Measurements from ENCODE around the gene POLG.

Gene POLG

GRCh38 chr15:89317186-89317720, 17.4 kb downstream of the POLG start:
- Mint-ChIP-seq H3K4me1 (peaks cover 0 to 13% of the 10 kb centered on the region in 2 donors), H3K27ac (peak overlapping the region; percentile 89), H3K9me3 (no peaks in the 10 kb centered on the region), H3K4me3 (no peak overlapping the region), H3K36me3 (peaks cover 45 to 63% of the 10 kb centered on the region in 2 donors), H3K27me3 (no peaks in the 10 kb centered on the region)
- DNase-seq (no peak), ATAC-seq (replicated peaks) (peak in 1 of 2 donors; percentile 38)

- Mint-ChIP-seq H3K36me3 (peaks cover 40 to 62% of the 10 kb centered on the region in 2 donors), H3K4me3 (no peak overlapping the region), H3K27ac (no peak overlapping the region), H3K27me3 (no peaks in the 10 kb centered on the region), H3K9me3 (no peaks in the 10 kb centered on the region), H3K4me1 (peaks cover 0 to 15% of the 10 kb centered on the region in 2 donors)
- ATAC-seq (replicated peaks) (no peak), DNase-seq (no peak)
These were observed 18.1 kb downstream of the POLG start for GRCh38 chr15:89316504-89316903.

GRCh38 chr15:89315375-89315929, 19.2 kb downstream of the POLG start:
- no peak overlapping the region for H3K27ac Mint-ChIP-seq
- H3K36me3 Mint-ChIP-seq, result peaks cover 38 to 62% of the 10 kb centered on the region in 2 donors
- no peak for ATAC-seq (replicated peaks)
- no peak overlapping the region for H3K4me3 Mint-ChIP-seq
- H3K27me3 Mint-ChIP-seq, result no peaks in the 10 kb centered on the region
- DNase-seq, result no peak
- no peaks in the 10 kb centered on the region for H3K9me3 Mint-ChIP-seq
- peaks cover 3 to 17% of the 10 kb centered on the region in 2 donors for H3K4me1 Mint-ChIP-seq

GRCh38 chr15:89309993-89310392, 24.6 kb downstream of the POLG start:
- Mint-ChIP-seq H3K36me3 (peaks cover 16 to 32% of the 10 kb centered on the region in 2 donors), H3K9me3 (no peaks in the 10 kb centered on the region), H3K27ac (no peak overlapping the region), H3K4me1 (peaks cover 9 to 12% of the 10 kb centered on the region in 2 donors), H3K4me3 (no peak overlapping the region), H3K27me3 (no peaks in the 10 kb centered on the region)
- DNase-seq (no peak), ATAC-seq (replicated peaks) (no peak)

- H3K4me1 Mint-ChIP-seq, result peaks cover 8 to 9% of the 10 kb centered on the region in 2 donors
- H3K27me3 Mint-ChIP-seq, result no peaks in the 10 kb centered on the region
- H3K4me3 Mint-ChIP-seq, result no peak overlapping the region
- H3K27ac Mint-ChIP-seq, result no peak overlapping the region
- ATAC-seq (replicated peaks) (no peak), DNase-seq (no peak)
- peaks cover 10 to 32% of the 10 kb centered on the region in 2 donors for H3K36me3 Mint-ChIP-seq
- no peaks in the 10 kb centered on the region for H3K9me3 Mint-ChIP-seq
These were observed 26.4 kb downstream of the POLG start for GRCh38 chr15:89308236-89308635.

GRCh38 chr15:89307791-89308190, 26.8 kb downstream of the POLG start:
- Mint-ChIP-seq H3K4me1 (peaks cover 8 to 9% of the 10 kb centered on the region in 2 donors), H3K9me3 (no peaks in the 10 kb centered on the region), H3K27me3 (no peaks in the 10 kb centered on the region), H3K27ac (no peak overlapping the region), H3K36me3 (peaks cover 10 to 32% of the 10 kb centered on the region in 2 donors), H3K4me3 (no peak overlapping the region)
- ATAC-seq (replicated peaks), result no peak
- DNase-seq, result no peak

- ATAC-seq (replicated peaks) (no peak), DNase-seq (no peak)
- peaks cover 8 to 9% of the 10 kb centered on the region in 2 donors for H3K4me1 Mint-ChIP-seq
- no peak overlapping the region for H3K4me3 Mint-ChIP-seq
- H3K36me3 Mint-ChIP-seq, result peaks cover 9 to 31% of the 10 kb centered on the region in 2 donors
- H3K27me3 Mint-ChIP-seq, result no peaks in the 10 kb centered on the region
- no peaks in the 10 kb centered on the region for H3K9me3 Mint-ChIP-seq
- H3K27ac Mint-ChIP-seq, result no peak overlapping the region
These were observed 27.5 kb downstream of the POLG start for GRCh38 chr15:89307046-89307587.

GRCh38 chr15:89305395-89305794, 29.2 kb downstream of the POLG start:
- Mint-ChIP-seq H3K27me3 (no peaks in the 10 kb centered on the region), H3K4me1 (peaks cover 4 to 5% of the 10 kb centered on the region in 2 donors), H3K27ac (no peak overlapping the region), H3K9me3 (no peaks in the 10 kb centered on the region), H3K36me3 (peaks cover 8 to 34% of the 10 kb centered on the region in 2 donors), H3K4me3 (no peak overlapping the region)
- ATAC-seq (replicated peaks) (no peak), DNase-seq (no peak)

- Mint-ChIP-seq H3K9me3 (no peaks in the 10 kb centered on the region), H3K4me1 (no peaks in the 10 kb centered on the region), H3K4me3 (no peak overlapping the region), H3K36me3 (peaks cover 8 to 34% of the 10 kb centered on the region in 2 donors), H3K27ac (no peak overlapping the region), H3K27me3 (no peaks in the 10 kb centered on the region)
- ATAC-seq (replicated peaks) (no peak), DNase-seq (no peak)
These were observed 30.6 kb downstream of the POLG start for GRCh38 chr15:89303986-89304385.

- H3K27me3 Mint-ChIP-seq, result no peaks in the 10 kb centered on the region
- no peak for DNase-seq
- no peak overlapping the region for H3K4me3 Mint-ChIP-seq
- peak; percentile 27 to 53 for ATAC-seq (replicated peaks)
- H3K4me1 Mint-ChIP-seq, result no peaks in the 10 kb centered on the region
- peaks cover 15 to 44% of the 10 kb centered on the region in 2 donors for H3K36me3 Mint-ChIP-seq
- peaks cover 4 to 7% of the 10 kb centered on the region in 2 donors for H3K9me3 Mint-ChIP-seq
- no peak overlapping the region for H3K27ac Mint-ChIP-seq
These were observed 33.1 kb downstream of the POLG start for GRCh38 chr15:89301304-89302089.

GRCh38 chr15:89299896-89300295, 34.7 kb downstream of the POLG start:
- no peaks in the 10 kb centered on the region for H3K27me3 Mint-ChIP-seq
- no peak for DNase-seq
- no peak overlapping the region for H3K4me3 Mint-ChIP-seq
- no peak for ATAC-seq (replicated peaks)
- H3K27ac Mint-ChIP-seq, result no peak overlapping the region
- no peaks in the 10 kb centered on the region for H3K4me1 Mint-ChIP-seq
- H3K9me3 Mint-ChIP-seq, result peaks cover 4 to 7% of the 10 kb centered on the region in 2 donors
- H3K36me3 Mint-ChIP-seq, result peaks cover 17 to 42% of the 10 kb centered on the region in 2 donors

- no peak for ATAC-seq (replicated peaks)
- H3K9me3 Mint-ChIP-seq, result peaks cover 0 to 1% of the 10 kb centered on the region in 2 donors
- H3K27me3 Mint-ChIP-seq, result no peaks in the 10 kb centered on the region
- no peak for DNase-seq
- H3K36me3 Mint-ChIP-seq, result peaks cover 19 to 50% of the 10 kb centered on the region in 2 donors
- H3K27ac Mint-ChIP-seq, result no peak overlapping the region
- no peaks in the 10 kb centered on the region for H3K4me1 Mint-ChIP-seq
- H3K4me3 Mint-ChIP-seq, result no peak overlapping the region
These were observed 41.6 kb downstream of the POLG start for GRCh38 chr15:89293012-89293411.

- Mint-ChIP-seq H3K36me3 (peaks cover 22 to 47% of the 10 kb centered on the region in 2 donors), H3K27me3 (no peaks in the 10 kb centered on the region), H3K4me1 (no peaks in the 10 kb centered on the region), H3K27ac (no peak overlapping the region), H3K9me3 (no peaks in the 10 kb centered on the region), H3K4me3 (no peak overlapping the region)
- no peak for ATAC-seq (replicated peaks)
- DNase-seq, result no peak
These were observed 42.6 kb downstream of the POLG start for GRCh38 chr15:89291934-89292438.

GRCh38 chr15:89283201-89283600, 51.4 kb downstream of the POLG start:
- no peak for ATAC-seq (replicated peaks)
- DNase-seq, result no peak
- no peak overlapping the region for H3K4me3 Mint-ChIP-seq
- H3K9me3 Mint-ChIP-seq, result peaks cover 0 to 4% of the 10 kb centered on the region in 2 donors
- H3K4me1 Mint-ChIP-seq, result no peaks in the 10 kb centered on the region
- H3K27me3 Mint-ChIP-seq, result no peaks in the 10 kb centered on the region
- no peak overlapping the region for H3K27ac Mint-ChIP-seq
- H3K36me3 Mint-ChIP-seq, result peaks cover 23 to 28% of the 10 kb centered on the region in 2 donors

Data from stimulated activated naive B cell treated with anti-CD40 and anti-IgM and Interleukin-4, amounts not matched to agents 10 μg/mL and 1 μg/mL and 100 μg/mL, for 72 hours (primary cell).